GM10847 (cell line): ENCODE measurements around the gene SORCS2.

Experiments used
- POLR2A ChIP-seq: IDR thresholded peaks from 2 replicates; pipeline ENCODE4 v1.6.1; 2011; ENCODE audit not compliant: insufficient read length; ENCODE audit errors: extremely low read depth

SORCS2 gene

GRCh38 chr4:7439699-7440098 lies 247.4 kb downstream of the SORCS2 start:
- TF ChIP-seq POLR2A: no peak

GRCh38 chr4:7441201-7441600 lies 248.9 kb downstream of the SORCS2 start:
- TF ChIP-seq POLR2A: no peak

GRCh38 chr4:7442574-7443162 lies 250.3 kb downstream of the SORCS2 start:
- no peak for TF ChIP-seq POLR2A

- no peak for TF ChIP-seq POLR2A
These were observed 252.0 kb downstream of the SORCS2 start for GRCh38 chr4:7444314-7444713.

GRCh38 chr4:7444731-7445130 lies 252.4 kb downstream of the SORCS2 start:
- TF ChIP-seq POLR2A: no peak

- TF ChIP-seq POLR2A: no peak
These were observed 254.9 kb downstream of the SORCS2 start for GRCh38 chr4:7447236-7447635.

- TF ChIP-seq POLR2A: no peak
These were observed 255.7 kb downstream of the SORCS2 start for GRCh38 chr4:7448036-7448435.

- TF ChIP-seq POLR2A: no peak
These were observed 258.6 kb downstream of the SORCS2 start for GRCh38 chr4:7450775-7451433.

- no peak for TF ChIP-seq POLR2A
These were observed 259.1 kb downstream of the SORCS2 start for GRCh38 chr4:7451434-7451789.

- TF ChIP-seq POLR2A: no peak
These were observed 259.5 kb downstream of the SORCS2 start for GRCh38 chr4:7451800-7452199.

- TF ChIP-seq POLR2A: no peak
These were observed 265.1 kb downstream of the SORCS2 start for GRCh38 chr4:7457201-7458065.

GRCh38 chr4:7458066-7458425 lies 265.7 kb downstream of the SORCS2 start:
- no peak for TF ChIP-seq POLR2A

GRCh38 chr4:7458477-7458876 lies 266.1 kb downstream of the SORCS2 start:
- TF ChIP-seq POLR2A: no peak

- TF ChIP-seq POLR2A: no peak
These were observed 267.1 kb downstream of the SORCS2 start for GRCh38 chr4:7459471-7459870.

- TF ChIP-seq POLR2A: no peak
These were observed 268.2 kb downstream of the SORCS2 start for GRCh38 chr4:7460566-7460965.

GRCh38 chr4:7461230-7461629 lies 268.9 kb downstream of the SORCS2 start:
- no peak for TF ChIP-seq POLR2A
